Measurements from ENCODE around the gene MRPL42.

DNA sequence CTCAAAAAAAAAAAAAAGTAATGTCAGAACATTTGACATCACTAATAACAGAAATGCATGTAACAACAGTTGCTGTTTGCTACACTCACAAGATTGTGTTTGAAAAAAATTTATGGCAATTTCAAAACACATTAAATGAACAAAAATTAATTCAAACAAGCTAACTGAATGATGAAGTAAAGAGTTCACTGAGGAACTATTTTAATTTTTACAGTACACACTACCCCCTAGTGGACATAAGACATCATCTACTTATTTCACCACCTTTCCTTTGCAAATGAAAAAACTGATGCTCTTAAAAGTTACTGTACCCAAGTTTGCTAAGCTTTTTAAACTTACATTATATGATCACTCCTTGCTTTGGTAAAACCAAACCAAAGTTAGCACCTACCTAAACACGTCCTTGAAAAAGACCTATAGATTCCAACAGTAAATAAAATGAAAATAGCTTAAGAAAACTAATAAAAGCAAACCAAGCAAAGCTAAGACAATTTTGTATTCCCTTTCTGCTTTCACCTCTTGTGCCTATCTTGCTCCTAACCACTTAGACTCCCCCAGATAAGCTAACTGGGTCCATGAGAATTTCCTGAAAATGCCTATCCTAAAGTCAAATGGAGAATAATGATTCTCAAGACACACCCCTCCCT, 47.8 kb upstream of the MRPL42 start:
- TF ChIP-seq EZH2 (IDR thresholded peaks at IDR 0.05; ENCODE audit: low read depth) = no peak
- TF ChIP-seq, protein P1, sequence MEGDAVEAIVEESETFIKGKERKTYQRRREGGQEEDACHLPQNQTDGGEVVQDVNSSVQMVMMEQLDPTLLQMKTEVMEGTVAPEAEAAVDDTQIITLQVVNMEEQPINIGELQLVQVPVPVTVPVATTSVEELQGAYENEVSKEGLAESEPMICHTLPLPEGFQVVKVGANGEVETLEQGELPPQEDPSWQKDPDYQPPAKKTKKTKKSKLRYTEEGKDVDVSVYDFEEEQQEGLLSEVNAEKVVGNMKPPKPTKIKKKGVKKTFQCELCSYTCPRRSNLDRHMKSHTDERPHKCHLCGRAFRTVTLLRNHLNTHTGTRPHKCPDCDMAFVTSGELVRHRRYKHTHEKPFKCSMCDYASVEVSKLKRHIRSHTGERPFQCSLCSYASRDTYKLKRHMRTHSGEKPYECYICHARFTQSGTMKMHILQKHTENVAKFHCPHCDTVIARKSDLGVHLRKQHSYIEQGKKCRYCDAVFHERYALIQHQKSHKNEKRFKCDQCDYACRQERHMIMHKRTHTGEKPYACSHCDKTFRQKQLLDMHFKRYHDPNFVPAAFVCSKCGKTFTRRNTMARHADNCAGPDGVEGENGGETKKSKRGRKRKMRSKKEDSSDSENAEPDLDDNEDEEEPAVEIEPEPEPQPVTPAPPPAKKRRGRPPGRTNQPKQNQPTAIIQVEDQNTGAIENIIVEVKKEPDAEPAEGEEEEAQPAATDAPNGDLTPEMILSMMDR (conservative IDR thresholded peaks at IDR 0.05) = peak; percentile 79

Measured in PC-9 (cell line).